HG02943 (cell line): ENCODE measurements around the gene PRAMEF20.

Source experiments
- ATAC-seq: cut with Tn5 transposase; IDR thresholded peaks from one replicate; pipeline ENCODE4 v1.9.1; 2021; ENCODE audit warnings: mild to moderate bottlenecking, low read depth, moderate library complexity; ENCODE audit not compliant: unreplicated experiment

Gene PRAMEF20

DNA sequence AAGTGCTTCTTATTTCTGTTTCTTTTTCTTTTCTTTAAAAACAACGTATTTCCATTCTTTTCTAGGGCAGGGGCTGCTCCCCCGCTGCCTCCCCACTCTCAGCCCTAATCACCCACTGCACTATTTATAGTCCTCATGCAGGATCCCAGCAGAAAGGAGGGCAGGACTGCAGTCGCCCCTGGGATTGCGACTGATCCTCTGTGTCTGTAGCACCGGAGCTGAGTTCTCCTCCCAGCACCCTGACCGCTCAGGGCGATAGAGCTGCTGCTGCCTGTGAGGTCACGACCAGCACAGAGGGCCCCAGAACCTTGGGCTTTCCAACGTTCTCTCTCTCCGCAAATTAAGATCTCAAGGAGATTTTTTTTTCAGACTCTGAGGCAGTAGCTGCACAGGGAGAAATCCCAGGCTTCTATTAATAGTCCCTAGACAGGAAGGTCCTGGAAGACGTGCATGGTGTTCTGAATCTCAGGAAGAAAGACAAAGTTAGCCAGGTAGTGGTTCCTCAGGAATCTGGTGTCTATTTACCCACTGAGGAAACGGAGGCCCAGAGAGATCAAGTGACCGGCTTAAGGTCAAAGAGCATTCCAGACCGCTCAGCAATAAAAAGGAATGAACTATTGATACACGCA lies 46.8 kb downstream of the PRAMEF20 start:
- no peak for ATAC-seq

DNA sequence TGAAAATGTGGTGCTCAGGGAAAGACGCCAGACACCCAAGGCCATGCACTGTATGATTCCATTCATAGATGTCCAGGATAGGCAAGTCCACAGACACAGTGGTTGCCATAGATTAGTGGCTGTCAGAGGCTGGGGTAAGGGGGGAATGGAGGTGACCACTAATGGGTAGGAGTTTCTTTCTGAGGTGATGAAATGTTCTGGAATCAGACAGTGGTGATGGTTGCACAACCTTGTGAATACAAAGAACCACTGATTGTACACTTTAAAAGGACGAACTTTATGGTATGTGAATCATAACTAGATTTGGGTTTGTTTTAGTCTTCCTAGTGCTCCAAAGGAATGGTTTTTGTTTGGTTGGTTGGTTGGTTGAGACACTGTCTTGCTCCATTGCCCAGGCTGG lies 51.7 kb downstream of the PRAMEF20 start:
- no peak for ATAC-seq

DNA sequence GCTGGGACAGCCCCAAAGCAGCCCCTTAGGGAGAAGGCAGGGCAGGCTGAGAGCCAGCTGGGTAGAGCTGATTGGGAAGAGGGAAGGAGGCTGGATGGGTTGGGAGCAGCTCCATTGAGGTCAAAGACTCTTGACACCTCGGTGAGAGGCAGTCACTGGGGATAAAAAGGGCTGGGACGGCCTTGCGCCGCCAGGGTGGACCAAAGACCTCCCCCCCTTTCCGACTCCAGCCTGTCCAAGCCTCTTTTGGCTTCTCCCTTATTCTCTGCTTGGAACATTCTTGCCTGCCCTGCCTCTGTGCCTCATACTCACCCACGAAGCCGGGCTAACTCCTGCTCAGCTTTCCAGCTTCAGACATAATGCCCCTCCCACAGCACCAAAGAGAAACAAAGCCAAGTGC lies 52.4 kb downstream of the PRAMEF20 start:
- no peak for ATAC-seq

DNA sequence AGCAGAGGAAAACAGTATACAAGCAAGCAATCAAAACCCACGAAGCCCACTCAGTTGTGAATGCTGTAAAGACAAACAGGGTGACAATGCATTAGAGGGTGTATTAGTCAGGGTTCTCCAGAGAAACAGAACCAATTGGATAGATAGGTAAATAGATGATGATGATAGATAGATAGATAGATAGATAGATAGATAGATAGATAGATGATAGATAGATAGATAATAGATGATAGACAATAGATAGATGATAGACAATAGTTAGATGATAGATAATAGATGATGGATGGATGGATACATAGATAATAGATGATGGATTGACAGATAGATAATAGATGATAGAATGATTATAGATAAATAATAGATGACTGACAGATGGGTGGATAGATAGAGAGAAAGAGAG lies 55.3 kb downstream of the PRAMEF20 start:
- ATAC-seq = no peak

DNA sequence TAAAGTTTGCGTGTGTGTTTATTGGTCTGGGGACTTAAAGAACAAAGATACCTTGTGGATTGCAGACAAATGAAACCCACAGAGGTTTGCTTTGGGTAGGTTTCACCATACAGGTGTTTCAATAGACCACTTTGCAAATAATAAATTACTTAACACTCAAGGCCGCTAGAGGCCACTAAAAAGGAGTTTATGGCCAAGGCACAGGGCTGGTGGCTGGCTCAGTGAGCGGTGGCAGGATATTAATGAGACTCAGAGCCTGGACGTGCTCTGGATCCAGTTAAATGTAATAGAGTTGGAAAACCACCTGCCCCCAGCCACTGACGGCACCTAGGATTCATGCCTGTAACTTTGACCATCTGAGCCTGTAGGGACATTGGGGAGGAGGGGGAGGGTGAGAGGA lies 59.1 kb downstream of the PRAMEF20 start:
- no peak for ATAC-seq
